GM04503 (cell line): ENCODE measurements around the gene HAO2.

ENCODE experiments used
- DNase-seq: peaks from one replicate; pipeline ENCODE4 v3.0.0-alpha.2; 2012; ENCODE audit warnings: low read depth

HAO2 gene

DNA sequence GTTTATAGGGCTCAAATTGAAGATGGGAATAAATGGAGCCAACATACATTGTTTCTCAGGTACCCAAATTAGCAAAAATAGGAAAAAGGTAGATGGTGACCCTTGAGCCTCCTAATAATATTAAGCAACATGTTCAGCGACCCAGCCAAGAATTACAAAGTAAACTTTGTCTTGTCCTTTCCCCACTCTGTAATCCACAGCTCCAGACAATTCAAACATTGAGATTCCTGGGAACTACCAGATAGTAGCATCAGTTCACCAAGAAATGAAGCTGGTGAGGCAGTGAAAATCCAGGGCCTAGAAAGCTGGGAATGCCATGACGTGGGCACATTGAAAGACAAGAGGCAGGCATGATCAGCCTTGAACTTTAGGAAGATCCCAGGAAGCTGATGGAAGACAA is 11.7 kb downstream of the HAO2 start:
- no peak for DNase-seq

DNA sequence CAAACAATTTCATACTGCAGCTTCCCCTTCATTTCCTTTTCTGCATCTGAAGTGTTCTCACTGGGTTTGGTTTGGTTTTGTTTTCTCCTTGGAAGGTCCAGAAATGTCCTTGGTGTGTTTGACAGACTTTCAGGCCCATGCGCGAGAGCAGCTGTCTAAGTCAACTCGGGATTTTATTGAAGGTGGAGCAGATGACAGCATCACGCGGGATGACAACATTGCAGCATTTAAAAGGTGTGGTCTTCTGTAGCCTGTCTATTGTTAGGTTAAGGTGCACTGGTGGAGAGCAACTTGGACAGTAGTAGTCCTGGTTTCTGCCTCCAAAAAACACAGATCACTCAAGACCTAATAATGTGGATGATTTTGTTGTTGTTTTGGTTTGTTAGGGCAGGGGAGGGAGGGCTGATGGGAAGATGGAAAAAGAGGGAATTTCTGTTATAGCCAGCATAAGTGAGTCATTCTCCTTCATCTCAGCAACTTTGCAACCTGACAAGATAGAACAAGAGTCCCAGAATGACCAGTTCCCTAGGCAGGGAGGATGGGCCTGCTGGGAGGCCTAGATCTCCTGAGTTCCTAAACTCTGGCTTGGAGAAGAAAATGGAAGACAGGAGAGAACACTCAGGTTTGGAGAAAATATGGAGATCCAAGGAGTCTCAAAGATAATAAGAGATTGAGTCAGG is 12.5 kb downstream of the HAO2 start:
- no peak for DNase-seq

DNA sequence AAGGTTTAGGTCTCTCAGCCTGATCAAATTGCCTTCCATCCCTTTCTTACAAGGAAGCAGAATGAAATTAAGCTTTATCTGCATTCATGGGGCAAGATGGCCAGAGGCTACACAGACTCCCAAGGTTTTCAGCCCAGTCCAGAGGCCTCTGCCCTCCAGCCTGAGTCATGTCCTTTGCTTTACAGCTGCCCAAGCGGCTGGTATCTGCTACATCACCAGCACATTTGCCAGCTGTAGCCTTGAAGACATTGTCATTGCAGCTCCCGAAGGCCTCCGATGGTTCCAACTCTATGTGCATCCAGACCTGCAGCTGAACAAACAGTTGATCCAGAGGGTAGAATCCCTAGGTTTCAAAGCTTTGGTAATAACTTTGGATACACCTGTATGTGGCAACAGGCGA is 16.0 kb downstream of the HAO2 start:
- DNase-seq = no peak

DNA sequence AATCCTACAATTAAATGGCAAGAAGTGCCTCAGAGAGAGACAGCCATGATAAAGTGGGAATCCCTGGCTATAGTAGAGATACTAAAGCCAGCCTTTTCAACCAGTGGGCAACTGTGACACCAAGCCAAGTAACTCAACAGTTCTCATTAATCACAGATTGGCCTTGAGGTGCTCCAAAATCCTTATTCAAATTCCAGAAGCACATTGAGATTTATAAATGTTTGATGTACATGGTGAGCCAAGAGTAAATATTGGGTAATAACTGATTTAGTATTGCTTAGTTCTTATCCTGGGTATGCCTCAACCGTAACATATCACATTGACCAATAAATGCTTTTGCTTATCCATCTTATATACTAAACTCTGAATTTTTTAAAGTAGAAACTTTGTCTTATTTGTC is 17.1 kb downstream of the HAO2 start:
- no peak for DNase-seq

DNA sequence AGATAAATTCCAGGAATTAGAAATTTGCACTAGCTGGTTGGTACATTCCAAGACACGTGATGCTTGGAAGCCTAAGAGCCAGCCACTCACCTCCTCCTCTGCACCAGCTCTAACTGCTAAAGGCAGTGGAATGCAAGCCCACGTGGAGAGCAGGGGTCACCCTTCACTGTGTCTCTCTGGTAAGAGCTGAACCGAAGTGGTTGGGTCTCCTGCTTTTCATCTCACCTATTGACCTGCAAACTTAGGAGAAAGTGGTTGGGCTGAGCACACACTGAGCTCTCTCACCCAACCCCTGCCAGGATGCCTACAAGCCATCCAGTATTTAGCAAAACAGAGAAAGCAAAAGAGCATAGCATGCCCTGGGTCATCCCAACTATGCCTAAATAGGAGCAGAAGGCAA is 19.3 kb downstream of the HAO2 start:
- DNase-seq = no peak

DNA sequence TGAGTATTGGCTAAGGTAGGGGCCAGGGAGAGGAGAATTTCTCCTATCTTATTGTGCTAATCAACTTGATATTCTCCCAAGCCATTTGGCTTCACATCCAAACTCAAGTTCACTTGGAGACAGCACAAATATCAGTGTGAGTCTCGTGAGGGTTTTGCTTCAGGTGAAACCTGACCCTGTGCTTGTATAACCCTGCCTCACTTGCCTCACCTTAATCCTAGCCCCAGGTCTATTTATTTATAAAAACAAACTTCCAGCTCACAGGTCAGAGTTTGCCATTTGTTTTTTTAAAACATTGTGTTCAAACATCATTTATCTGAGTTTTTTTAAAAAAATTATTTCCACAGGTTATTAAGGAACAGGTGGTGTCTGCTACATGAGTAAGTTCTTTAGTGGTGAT is 19.9 kb downstream of the HAO2 start:
- no peak for DNase-seq

DNA sequence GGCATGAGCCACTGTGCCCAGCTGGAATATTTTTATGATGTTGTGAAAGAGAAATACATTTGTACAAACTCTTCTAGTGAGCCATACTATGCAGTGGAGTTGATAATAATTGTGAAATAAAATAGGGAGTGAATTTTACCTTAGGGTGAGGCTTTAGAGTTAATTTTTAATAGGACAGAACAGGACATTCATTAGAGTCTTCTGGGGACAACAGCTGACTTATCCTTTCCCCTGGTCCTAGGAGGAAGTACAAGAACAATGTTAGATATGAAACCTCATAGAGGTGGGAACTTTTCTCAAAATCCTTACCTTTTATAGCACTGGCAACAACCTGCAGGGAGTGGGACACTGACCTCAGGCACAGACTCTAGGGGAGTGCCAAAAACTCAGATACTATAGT is 21.9 kb downstream of the HAO2 start:
- DNase-seq = no peak

DNA sequence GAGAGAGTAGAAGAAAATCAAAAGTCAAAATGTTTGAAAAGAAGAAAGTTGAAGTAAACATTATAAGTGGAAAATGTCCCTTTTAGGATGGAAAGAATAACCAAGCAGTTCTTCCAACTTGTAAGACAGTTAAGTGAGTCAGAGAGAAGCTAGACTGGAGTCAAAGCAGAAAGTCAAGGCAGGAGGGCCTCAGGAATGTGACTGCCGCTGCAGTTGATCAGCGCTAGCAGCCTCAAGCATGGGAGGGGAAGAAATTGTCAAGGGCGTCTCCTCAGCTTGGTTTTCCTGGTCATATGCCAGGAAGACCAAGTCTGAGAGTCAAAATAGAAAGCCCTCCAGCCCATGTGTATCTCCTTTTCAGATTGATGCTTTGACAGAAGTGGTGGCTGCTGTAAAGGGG is 23.2 kb downstream of the HAO2 start:
- DNase-seq = no peak

DNA sequence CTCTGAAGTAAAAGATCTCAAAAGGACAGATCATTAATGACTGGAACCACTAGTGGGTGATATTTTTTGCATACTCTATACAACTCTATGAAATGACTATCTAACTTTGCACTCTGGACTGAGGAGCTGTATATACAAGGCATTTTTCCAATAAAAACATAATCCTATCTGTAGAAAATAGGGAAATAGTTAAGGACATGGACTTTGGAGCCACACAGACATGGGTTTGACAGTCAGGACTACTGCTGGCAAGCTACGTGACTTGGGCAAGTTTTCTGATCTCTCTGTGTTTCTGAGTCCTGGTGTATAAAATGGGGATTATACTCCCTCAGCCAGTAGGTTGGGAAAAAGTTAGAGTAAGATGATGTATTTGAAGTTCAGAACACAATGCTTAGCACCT is 25.5 kb downstream of the HAO2 start:
- DNase-seq = no peak

DNA sequence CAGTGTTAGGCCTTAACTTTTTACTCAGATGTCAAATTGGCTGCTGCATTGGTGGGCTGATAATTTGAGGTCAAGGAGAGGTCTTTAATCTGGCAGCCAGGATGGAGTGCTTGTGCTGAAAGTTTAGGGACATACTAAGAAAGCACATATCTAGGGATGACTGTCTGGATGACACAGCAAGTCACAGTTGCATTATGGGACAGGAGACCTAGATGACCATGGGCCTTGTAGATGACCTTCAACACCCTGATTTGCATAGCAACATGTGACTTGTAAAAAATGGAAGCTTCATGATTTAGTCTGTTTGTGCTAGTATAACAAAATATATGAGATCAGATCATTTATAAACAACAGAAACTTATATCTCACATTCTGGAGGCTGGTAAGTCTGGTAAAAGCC is 28.4 kb downstream of the HAO2 start:
- no peak for DNase-seq

DNA sequence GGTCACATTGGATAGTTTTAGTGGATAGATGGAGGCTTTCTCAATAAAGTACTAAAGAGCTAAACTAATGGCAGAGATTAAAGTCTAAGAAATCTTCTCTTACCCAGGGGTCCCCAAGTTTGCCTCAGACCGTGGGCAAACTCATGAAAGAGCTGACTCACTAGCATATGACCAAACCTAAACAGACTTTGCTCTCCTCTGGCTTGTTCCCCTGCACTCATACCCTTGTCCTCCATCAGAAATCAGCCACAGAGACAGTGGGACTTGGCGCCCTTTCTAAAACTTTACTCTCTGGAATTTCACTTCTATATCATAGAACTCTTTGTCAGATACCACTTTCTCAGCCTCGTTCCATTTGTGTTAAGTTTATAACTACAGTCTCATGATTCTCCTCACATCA is 29.4 kb downstream of the HAO2 start:
- no peak for DNase-seq

DNA sequence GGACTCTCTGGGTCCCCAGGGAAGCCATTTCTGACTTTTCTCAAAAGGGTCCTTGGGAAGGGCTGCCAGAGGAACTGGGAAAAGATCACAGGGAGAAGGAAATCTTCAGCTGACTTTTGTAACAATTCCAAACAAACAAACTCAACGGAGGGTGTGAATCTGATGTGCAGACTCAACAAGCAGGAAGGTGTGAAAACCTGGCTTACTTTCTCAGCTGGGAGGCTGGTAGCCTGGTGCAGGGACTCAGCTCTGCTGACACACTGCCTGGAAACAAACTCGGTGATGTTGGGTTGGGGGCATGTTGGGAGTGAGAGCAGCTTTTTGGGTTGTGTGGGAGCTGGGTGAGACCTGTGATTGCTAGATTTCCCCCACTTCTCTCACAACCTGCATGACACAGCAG is 36.2 kb downstream of the HAO2 start:
- DNase-seq = no peak

DNA sequence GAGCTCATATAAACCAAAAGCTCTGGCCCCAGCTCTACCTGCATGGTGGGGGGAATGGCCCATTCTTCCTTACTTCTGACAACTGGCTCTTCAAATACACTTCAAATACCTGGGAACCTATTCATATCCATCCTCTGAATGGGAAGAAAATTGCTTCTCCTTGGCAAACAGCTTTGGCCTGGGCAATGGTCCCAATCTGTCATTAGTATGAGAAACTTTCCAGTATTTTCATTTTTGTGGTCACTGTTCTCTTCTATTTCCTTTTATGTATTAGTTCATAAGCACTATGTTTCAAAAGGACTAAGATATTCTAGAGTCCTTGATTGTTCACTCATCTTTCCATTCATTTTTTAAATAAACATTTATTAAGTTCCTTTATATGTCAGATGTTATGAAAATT is 41.1 kb downstream of the HAO2 start:
- peak; percentile 61 for DNase-seq

DNA sequence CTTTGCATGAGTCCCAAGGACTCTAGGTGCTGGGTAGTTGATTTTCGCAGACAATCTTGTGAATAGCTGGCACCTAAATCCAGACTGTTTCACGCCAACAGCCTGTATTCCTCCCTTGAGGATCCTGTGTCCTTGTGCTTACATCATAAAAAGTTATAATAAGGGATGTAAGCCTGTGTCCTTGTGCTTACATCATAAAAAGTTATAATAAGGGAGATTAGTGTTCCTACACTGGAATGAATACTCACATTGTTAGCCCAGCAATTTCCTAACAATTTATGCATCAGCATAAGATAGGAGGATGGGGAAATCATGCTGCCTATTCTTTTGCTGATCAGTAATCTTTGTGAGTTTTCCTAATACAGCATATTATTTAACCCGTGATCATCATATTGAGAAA is 42.4 kb downstream of the HAO2 start:
- no peak for DNase-seq

DNA sequence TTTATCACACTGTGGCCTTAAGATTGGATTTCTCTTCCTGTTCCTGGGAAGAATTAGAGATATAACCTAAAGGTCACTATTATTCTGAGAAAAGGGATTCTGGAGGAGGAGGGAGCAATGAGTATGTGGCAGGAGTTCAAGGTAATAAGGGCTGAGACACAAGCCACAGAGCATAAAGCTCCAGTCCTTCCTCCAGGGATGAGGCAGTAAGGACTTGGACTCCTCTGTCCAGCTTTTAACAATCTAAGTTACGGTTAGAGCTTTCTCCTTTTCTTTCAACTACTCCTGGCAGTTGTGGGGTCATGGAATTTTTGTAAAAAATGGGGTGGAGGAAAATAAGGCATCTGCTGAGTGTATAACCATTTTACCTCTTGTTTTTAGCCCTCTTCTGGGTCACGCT is 46.4 kb downstream of the HAO2 start, which contains the start of gene HSD3B2:
Gene HSD3B2 (plus strand): TSS at position 201 of the 400 bp plus-strand sequence. CDS start 270 bp downstream, outside the sequence.
- DNase-seq = no peak

DNA sequence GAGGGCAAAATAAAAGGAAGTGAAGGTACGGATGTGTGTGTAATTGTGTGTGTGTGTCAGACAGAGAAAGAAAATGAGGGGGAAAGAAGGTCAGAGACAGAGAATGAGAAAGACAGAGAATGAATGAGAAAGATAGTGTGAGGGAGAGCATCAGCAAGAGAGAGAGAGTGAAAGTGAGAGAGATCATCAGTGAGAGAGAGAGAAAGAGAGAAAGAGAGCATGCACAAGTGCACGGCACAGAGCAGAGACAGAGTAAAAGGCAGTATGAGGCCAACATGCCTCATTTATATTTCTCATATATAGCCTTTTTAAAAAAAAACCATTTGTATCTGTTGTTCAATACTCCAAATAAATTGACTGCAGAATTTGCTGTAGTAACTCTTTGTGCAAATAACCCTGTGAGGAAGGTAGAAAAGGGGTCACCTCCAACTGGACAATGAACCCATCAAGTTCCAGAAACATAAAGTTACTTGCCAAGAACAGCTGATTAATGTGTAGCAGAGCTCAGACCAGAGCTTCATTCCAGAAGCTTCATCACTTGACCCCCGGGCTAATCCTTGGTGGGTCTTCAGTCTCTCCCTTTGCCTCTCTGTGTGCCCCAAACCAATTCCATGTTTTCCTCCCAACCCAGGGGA is 47.5 kb downstream of the HAO2 start:
- DNase-seq = no peak

DNA sequence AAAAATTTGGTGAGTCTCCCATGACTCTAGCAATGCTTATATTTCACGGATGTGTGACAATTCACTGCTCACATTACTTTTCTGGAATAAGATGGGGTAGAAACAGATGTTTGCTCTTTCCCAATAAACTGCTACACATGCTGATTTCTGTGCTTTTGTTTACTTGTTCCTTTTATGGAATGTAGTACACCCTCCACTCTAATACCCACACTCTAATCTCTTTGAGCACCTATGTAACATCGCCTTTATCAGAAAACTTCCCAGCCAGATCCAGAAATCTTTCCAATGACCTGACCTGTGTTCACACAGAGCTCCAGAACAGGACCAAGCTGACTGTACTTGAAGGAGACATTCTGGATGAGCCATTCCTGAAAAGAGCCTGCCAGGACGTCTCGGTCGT is 50.5 kb downstream of the HAO2 start:
- no peak for DNase-seq

DNA sequence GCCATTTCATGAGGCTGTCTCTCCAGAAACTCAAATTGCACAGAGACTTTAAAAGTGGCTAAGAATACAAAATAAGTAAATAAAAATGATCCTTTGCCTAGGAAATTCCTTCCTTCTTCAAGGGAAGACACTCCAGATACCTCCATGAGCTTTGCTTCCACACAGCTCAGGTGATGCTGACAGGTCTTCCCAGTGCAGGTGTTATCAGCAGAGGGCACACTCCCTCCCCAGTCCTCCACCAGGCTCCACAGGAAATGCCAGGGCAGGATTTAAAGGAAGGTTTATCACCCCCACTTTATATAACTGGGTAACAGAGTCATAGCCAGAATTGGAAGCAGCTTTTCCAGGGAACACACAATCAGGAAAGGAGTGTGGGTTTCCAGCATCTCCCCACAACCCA is 52.1 kb downstream of the HAO2 start:
- DNase-seq = no peak

DNA sequence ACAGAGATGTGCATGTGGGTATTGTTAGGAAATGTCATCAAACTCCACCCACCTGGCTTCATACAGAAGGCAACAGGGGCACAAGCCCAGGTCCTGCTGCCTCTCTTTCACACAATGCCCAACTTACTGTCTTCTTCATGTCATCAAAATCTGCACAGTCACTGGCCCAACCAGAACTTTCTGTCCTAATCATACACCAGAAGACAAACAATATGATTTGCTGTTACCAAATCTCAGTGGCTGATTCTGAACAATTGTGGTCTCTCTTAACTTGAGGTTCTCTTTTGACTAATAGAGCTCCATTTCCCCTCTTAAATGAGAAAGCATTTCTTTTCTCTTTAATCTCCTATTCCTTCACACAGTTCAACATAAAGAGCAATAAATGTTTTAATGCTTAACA is 54.0 kb downstream of the HAO2 start:
- no peak for DNase-seq

DNA sequence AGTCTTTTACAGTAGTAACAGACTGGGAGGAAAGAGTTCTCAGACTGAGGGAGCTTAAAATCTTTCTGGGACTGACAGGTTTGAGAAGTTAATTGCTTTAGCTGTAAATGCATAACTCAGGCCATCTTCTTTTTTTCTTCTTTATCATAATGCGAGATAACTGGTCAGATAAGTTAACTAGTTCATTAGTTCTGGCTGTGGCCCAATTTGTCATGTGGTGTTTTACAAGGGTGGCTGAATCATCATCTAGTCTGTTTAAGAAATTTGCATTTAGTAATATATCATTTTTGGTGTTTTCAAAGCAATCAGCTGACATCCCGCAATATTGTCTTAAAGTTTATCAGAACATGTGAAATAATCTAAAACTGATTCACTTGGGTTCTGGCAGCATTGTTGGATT is 60.4 kb downstream of the HAO2 start:
- DNase-seq = no peak

DNA sequence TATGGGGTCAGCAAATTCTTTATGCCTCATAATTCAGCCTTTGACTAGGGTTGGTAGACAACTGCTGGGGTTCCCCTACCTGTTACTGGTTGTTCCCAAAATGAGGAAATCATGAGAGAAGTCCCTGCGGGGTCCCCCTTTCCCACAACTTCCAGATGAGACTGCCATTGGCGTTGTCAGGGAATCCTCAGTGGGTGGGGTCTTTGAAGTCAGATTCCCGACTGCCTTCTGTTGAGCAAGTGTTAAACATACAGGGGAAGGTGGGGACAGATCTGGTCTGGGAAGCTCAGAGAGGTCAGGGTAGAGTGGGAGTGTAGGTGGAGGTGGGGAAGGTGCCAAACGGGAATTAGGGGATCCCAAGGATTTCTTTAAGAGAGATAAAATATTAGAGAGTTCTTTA is 61.1 kb downstream of the HAO2 start:
- no peak for DNase-seq

DNA sequence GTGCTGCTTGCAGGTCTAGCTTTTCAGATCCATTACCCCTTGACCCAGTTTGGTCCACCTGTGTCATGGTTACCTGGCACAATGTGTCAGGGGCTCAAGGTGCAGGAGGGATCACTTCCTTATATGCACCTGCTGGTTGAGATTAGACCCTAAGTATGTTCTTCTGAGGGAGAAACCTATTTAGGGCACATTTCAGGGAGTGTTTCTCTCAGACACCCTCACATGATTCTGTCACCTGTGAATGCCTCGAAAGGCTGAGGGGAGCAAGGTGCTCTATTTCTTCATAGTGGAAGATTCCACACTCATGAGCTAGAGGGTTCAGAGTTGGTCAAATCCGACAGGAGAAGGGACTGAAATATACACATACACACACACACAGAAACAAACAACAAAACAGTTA is 61.9 kb downstream of the HAO2 start:
- no peak for DNase-seq

DNA sequence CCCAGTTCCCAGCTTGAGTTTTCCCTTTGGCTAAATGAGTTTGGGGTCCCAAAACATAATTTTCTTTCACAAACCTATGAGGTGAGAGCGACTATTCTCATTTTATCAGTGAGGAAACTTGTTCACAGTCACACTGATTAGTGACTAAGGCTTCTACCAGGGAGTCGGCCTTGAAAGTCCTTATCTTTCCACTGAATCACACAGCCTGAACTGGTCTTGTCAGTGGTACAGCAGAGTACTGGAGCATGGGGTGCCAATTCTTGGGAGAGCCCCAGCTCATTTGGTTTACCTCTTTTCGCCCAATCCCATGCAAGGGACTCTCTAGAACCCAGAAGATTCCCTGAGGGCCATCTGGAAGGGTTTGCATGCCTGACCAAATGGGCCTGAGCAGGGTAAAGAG is 63.3 kb downstream of the HAO2 start:
- no peak for DNase-seq

DNA sequence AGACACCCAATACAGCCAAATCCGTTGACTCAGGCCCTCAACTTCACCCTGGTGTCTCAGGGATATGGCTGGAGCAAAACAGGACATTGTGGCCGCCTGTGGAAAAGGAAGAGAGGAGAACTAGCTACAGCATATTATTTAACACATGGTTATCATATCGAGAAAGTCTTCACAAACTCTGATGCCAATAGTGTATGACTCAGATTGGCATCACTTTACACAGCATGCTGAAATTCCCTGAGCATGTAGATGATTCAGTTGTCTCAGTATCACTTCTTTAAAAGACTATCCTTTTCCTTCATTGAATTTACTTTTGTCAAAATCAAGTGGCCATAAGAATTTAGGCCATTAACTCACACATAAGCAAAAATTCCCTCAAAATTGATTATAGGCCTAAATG is 66.5 kb downstream of the HAO2 start:
- DNase-seq = no peak
